GM12873 (cell line): ENCODE measurements around the gene TMEM225B.

ENCODE experiments used
- TF ChIP-seq, protein P1 (sequence below): IDR thresholded peaks from 2 replicates; pipeline ENCODE4 v1.5.1; 2012; ENCODE audit warnings: low read depth, mild to moderate bottlenecking, moderate library complexity, low read length, control low read depth; ENCODE audit not compliant: insufficient read depth; ENCODE audit errors: missing control alignments

The TMEM225B gene

DNA sequence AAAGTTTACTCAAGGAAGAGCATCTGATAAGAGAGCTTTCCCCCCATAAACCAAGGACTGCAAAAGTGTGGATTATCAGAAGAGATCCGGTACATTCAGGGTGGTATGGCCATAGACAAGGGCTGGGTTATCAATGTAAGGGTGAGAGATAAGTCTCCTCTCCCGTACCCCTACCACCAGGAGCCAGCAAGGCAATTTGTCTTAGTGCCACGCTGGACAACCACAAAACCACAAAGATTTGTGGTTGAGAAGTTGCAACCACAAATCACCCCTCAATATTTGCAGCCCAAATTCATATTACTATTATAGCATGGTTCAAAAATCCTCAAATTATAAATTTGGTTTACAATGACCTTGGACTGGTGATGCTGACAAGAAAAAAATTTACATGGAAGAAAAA lies 16.4 kb downstream of the TMEM225B start:
- TF ChIP-seq, protein P1, sequence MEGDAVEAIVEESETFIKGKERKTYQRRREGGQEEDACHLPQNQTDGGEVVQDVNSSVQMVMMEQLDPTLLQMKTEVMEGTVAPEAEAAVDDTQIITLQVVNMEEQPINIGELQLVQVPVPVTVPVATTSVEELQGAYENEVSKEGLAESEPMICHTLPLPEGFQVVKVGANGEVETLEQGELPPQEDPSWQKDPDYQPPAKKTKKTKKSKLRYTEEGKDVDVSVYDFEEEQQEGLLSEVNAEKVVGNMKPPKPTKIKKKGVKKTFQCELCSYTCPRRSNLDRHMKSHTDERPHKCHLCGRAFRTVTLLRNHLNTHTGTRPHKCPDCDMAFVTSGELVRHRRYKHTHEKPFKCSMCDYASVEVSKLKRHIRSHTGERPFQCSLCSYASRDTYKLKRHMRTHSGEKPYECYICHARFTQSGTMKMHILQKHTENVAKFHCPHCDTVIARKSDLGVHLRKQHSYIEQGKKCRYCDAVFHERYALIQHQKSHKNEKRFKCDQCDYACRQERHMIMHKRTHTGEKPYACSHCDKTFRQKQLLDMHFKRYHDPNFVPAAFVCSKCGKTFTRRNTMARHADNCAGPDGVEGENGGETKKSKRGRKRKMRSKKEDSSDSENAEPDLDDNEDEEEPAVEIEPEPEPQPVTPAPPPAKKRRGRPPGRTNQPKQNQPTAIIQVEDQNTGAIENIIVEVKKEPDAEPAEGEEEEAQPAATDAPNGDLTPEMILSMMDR = no peak

DNA sequence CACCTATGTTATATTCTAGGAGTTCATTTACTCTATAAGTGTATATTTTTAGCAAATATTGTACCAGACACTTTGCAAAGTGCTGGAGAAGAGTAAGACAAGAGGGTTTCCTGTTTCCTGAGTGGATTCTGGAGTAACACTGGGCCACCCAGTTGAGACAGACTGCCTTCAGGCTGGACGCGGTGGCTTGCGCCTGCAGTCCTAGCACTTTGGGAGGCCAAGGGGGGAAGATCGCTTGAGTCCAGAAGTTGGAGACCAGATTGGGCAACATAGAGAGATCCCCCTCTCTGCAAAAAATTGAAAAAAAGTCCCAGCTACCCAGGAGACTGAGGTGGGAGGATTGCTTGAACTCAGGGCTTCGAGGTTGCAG lies 17.9 kb downstream of the TMEM225B start:
- TF ChIP-seq, protein P1 = no peak

DNA sequence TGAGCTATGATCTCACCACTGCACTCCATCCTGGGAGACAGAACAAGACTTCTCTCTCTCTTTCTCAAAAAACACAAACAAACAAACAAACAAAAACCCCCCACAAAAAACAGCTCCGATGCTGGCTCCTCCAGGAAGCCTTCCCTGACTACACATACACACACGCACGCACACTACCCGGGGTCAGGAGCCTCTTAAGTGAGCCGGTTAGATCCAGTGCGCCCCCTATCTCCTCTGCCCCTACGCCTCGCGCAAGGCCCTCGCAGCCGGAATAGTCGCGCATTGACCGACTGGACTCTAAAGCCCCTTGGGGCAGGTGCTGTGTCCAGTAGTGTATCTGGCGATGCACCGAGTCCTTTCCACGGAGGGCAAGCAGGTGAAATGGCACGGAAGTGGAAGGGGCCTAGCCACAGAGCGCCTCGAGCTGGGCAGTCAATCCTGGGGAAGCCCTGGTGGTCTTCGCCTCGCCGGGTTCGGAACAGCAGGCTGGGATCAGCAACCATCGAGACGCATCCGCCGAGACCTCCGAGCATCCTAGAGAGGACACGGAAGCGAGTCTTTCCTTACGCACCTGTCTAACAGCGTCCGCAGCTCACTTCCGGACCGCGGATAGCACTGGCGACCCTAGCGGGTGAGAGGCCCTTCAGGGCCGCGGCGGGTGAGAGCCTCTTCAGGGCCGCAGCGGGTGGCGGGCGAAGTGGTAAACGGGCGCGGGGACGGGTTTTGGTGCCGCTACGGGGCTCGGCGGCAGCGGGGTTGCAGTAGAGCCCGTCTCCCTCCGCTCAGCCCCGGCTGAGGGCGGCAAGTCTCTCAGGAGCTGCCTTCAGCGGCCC lies 18.5 kb downstream of the TMEM225B start, which contains the start of gene ZSCAN25:
TSS of gene ZSCAN25 (plus strand) at position 588 of the 833 bp plus-strand sequence. CDS start 2,661 bp downstream, outside the sequence.
- TF ChIP-seq, protein P1 = peak; percentile 50

DNA sequence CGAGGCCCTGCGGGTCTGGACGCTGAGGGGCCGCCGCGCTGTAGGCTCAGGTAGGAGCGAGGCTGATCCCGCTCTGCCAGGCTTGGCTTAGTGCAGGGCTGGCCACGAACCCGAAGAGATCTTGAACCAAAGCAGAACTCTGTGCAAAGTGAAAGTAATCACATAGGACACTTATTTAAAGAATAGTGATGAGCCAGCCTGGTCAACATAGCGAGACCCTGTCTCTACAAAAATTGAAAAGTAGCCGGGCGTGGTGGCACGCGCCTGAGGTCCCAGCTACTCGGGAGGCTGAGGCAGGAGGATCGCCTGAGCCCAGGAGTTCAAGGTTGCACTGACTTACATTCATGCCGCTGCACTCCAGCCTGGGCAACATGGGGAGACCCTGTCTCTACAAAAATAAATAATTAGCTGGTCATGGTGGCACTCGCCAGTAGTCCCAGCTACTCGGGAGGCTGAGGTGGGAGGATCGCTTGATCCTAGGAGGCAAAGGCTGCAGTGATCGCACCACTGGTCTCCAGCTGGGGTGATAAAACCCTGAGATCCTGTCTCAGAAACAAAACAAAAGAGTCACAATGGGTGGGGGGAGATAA lies 19.2 kb downstream of the TMEM225B start:
- TF ChIP-seq, protein P1 = no peak

DNA sequence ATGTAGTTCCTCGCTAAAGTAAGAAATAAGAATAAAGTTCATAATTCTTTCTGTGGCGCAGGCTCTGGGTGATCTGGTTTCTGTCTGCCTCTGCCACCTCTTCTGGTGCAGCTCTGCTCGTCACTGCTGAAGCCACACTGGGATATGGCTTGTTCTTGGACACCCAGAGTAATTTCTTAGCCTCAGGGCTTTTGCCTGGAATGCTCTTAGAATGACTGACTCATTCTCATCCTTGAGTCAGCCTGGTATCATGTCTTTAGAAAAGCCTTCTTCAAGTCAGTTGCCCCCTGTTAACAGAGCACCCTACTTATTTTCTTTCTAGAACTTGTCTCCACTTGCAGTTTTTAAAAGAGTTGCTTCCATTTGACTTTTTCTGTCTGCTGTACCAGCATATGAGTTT lies 20.7 kb downstream of the TMEM225B start:
- TF ChIP-seq, protein P1 = no peak

DNA sequence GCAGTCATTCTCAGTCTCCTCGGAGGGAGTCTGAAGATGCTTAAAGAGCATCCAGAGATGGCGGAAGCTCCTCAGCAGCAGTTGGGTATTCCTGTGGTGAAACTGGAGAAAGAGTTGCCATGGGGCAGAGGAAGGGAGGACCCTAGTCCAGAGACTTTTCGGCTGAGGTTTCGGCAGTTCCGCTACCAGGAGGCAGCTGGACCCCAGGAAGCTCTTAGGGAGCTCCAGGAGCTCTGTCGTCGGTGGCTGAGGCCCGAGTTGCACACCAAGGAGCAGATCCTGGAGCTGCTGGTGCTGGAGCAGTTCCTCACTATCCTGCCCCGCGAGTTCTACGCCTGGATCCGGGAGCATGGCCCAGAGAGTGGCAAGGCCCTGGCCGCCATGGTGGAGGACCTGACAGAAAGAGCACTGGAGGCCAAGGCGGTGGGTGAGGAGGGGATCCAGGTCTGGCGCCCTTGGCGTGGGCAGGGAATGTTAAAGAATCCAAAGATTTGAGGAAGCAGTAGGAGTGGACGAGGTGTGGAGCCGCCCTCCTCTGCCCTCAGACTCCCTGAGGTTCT lies 21.6 kb downstream of the TMEM225B start:
- TF ChIP-seq, protein P1 = no peak

DNA sequence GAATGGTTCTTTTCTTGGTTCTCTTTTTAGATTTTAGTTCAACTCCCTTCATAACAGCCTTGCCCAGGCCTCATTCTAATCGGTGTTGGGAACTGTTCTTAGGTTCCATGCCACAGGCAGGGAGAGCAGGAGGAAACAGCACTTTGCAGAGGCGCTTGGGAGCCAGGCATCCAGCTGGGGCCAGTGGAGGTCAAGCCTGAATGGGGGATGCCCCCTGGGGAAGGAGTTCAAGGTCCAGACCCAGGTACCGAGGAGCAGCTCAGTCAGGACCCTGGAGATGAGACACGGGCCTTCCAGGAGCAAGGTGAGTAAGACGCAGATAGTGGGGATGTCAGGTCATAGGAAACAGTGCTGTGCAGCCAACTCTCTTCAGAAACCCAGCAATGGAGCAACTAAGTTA lies 23.2 kb downstream of the TMEM225B start:
- TF ChIP-seq, protein P1 = no peak
